ENCODE data around the gene LARP6. TPM values are rescaled to one million over a fixed set of nuclear protein-coding genes. Genes with fewer than 3 reads are reported as not detected.
A peak's percentile ranks its signal among the peaks of the same experiment; 100 is the strongest.

LARP6 gene
- total and polyA plus RNA-seq, 2 of the 4 experiments (the other 2 are of a cell fraction): 36.4 to 135 TPM

DNA sequence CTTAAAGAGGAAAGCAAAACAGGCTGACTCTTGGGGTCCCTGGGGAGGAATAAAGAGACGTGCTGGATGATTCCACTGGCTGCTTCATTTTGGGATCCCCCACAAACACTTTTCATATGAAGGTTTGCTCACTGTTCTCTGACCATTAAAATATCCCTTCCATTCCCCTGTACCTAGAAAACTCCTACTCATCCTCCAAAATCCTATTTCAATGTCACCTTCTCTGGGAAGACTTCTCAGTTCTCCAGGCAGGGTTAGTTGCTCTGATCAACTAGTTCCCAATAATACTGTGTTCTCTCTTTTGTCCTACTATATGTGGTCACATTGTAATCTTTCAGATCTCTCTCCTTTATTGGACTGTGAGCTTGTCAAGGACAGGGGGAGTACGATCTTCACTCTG, 19.0 kb downstream of the LARP6 start:
- H3K27ac ChIP-seq (ENCODE audit: insufficient read depth, low read length): no peak overlapping the region
- H4K91ac ChIP-seq (ENCODE audit: insufficient read depth, low read depth, low read length): 0 out of 2 replicates have a peak overlapping the region, but pooled peaks have one; percentile 1
- H3K14ac ChIP-seq (replicated peaks; ENCODE audit: low read depth, low read length): no peak overlapping the region
- H4K8ac ChIP-seq (ENCODE audit: low read depth in 2 of 2, low read length in 2 of 2): no peak overlapping the region
- H2BK20ac ChIP-seq (ENCODE audit: low read depth, low read length): peak overlapping the region; percentile 35; the same call in 1 of the 2 replicates
- H3K4ac ChIP-seq (ENCODE audit: low read depth, low read length): no peak overlapping the region
- peak overlapping the region; percentile 92 for H2AK5ac ChIP-seq (ENCODE audit: low read depth, low read length)
- TF ChIP-seq CHD1 (IDR thresholded peaks at IDR 0.05; ENCODE audit: low read depth, low read length) (no peak), BHLHE40 (IDR thresholded peaks at IDR 0.05; ENCODE audit: low read depth, low read length) (no peak), CEBPB (IDR thresholded peaks at IDR 0.05; ENCODE audit: low read depth, low read length) (no peak), ELK1 (IDR thresholded peaks at IDR 0.05; ENCODE audit: borderline replicate concordance, low read depth, low read length) (no peak), USF2 (IDR thresholded peaks at IDR 0.05; ENCODE audit: low read depth, low read length) (no peak), POLR2A (IDR thresholded peaks at IDR 0.05; ENCODE audit: low read depth, low read length) (no peak), FOS (IDR thresholded peaks at IDR 0.05; ENCODE audit: low read depth, low read length) (no peak), RFX5 (IDR thresholded peaks at IDR 0.05; ENCODE audit: low read depth, low read length) (no peak), MAZ (IDR thresholded peaks at IDR 0.05; ENCODE audit: borderline replicate concordance, low read depth, low read length) (no peak), RAD21 (IDR thresholded peaks at IDR 0.05; ENCODE audit: low read length) (no peak), NFE2L2 (IDR thresholded peaks at IDR 0.05; ENCODE audit: low read depth, low read length) (no peak), SMC3 (IDR thresholded peaks at IDR 0.05; ENCODE audit: low read depth, low read length) (no peak), RCOR1 (IDR thresholded peaks at IDR 0.05; ENCODE audit: insufficient replicate concordance, low read length) (no peak), MXI1 (IDR thresholded peaks at IDR 0.05; ENCODE audit: borderline replicate concordance, low read depth, low read length) (no peak), MAFK (IDR thresholded peaks at IDR 0.05; ENCODE audit: low read depth, low read length) (no peak)
- TF ChIP-seq, protein P1, sequence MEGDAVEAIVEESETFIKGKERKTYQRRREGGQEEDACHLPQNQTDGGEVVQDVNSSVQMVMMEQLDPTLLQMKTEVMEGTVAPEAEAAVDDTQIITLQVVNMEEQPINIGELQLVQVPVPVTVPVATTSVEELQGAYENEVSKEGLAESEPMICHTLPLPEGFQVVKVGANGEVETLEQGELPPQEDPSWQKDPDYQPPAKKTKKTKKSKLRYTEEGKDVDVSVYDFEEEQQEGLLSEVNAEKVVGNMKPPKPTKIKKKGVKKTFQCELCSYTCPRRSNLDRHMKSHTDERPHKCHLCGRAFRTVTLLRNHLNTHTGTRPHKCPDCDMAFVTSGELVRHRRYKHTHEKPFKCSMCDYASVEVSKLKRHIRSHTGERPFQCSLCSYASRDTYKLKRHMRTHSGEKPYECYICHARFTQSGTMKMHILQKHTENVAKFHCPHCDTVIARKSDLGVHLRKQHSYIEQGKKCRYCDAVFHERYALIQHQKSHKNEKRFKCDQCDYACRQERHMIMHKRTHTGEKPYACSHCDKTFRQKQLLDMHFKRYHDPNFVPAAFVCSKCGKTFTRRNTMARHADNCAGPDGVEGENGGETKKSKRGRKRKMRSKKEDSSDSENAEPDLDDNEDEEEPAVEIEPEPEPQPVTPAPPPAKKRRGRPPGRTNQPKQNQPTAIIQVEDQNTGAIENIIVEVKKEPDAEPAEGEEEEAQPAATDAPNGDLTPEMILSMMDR (conservative IDR thresholded peaks at IDR 0.05; ENCODE audit: low read depth, low read length): no peak
- H3K4me3 ChIP-seq (ENCODE audit: insufficient read depth, low read depth, low read length): no peak overlapping the region
- no peak overlapping the region for H3K18ac ChIP-seq (ENCODE audit: low read depth, low read length)
- no peak overlapping the region for H2AFZ ChIP-seq (replicated peaks; ENCODE audit: low read length, poor library complexity)
- POLR2A ChIA-PET (ENCODE audit: unreplicated experiment): no interaction called here
- no peak overlapping the region for H3K56ac ChIP-seq (ENCODE audit: extremely low read depth, insufficient read depth, low read length)
- CTCF ChIA-PET: interaction anchor here (2.0 kb wide), 1 partner anchor 39 kb away, joined by 7 read pairs; no protein-coding TSS in a partner anchor
- H2BK5ac ChIP-seq (ENCODE audit: low read depth, low read length, poor library complexity, severe bottlenecking): no peak overlapping the region
- no peak for DNase-seq
- in situ Hi-C loops (cut with MboI; ENCODE audit: low sequenced_read_pairs) (no loop called here), intact Hi-C loops (cut with micrococcal nuclease) (no loop called here), dilution Hi-C loops (cut with HindIII; ENCODE audit: low sequenced_read_pairs, unreplicated experiment) (no loop called here)
- H3K4me2 ChIP-seq (ENCODE audit: low read depth, low read length): no peak overlapping the region
- no peak overlapping the region for H3K23ac ChIP-seq (ENCODE audit: low read depth, low read length)
- peak overlapping the region; percentile 60; the same call in 2 of the 3 replicates for H2BK15ac ChIP-seq (ENCODE audit: low read depth, low read length)
- no TSS peak for BruUV-seq (replicated peaks)
- H3K4me1 ChIP-seq (ENCODE audit: control insufficient read depth, insufficient read depth, low read length): peaks cover 14% of the 10 kb centered on the region
- H3K9ac ChIP-seq (ENCODE audit: low read depth, low read length): no peak overlapping the region
- H3K27me3 ChIP-seq (ENCODE audit: control insufficient read depth, insufficient read depth, low read length): no peaks in the 10 kb centered on the region
- no CpG with 5 or more reads among the region's 2 CpGs for WGBS, 2 experiments (ENCODE audit: extremely low coverage in 2 of 2, insufficient read length in 1 of 2)
- H3K36me3 ChIP-seq (ENCODE audit: control insufficient read depth, insufficient read depth, low read length): peaks cover 45% of the 10 kb centered on the region
- no peak overlapping the region for H2AK9ac ChIP-seq (replicated peaks; ENCODE audit: low read depth, low read length, poor library complexity)
- H2BK120ac ChIP-seq (ENCODE audit: low read depth, low read length): no peak overlapping the region
- peaks cover 21% of the 10 kb centered on the region; the same call in 1 of the 2 replicates for H4K20me1 ChIP-seq (ENCODE audit: insufficient read depth, low read length)
- peaks cover 64 to 91% of the 10 kb centered on the region in 2 experiments for H3K79me1 ChIP-seq (ENCODE audit: low read depth in 1 of 2, low read length in 2 of 2)
- H3K9me1 ChIP-seq (ENCODE audit: insufficient read depth, low read length): peaks cover 32% of the 10 kb centered on the region
- no peaks in the 10 kb centered on the region for H3K9me3 ChIP-seq (ENCODE audit: control insufficient read depth, insufficient read depth, low read length)
- H4K5ac ChIP-seq (ENCODE audit: low read depth, low read length): no peak overlapping the region
- no peak for ATAC-seq (ENCODE audit: low read depth)

Measured in IMR-90 (cell line).